IMR-90 (cell line): ENCODE measurements around the gene EFHC1.

Experiments
- BHLHE40 ChIP-seq: fragments of 150-350 bp; IDR thresholded peaks from 2 replicates; pipeline ENCODE4 v1.6.1; 2016; ENCODE audit warnings: mild to moderate bottlenecking, low read depth, low read length
- CEBPB ChIP-seq: IDR thresholded peaks from 2 replicates; pipeline ENCODE4 v1.6.1; 2012; ENCODE audit warnings: low read depth, low read length, improper control_type of control experiment
- CHD1 ChIP-seq: IDR thresholded peaks from 2 replicates; pipeline ENCODE4 v1.6.1; 2012; ENCODE audit warnings: low read depth, low read length, improper control_type of control experiment
- CTCF ChIP-seq: conservative IDR thresholded peaks from 2 replicates; pipeline ENCODE4 v1.5.1; 2012; ENCODE audit warnings: mild to moderate bottlenecking, low read depth, low read length, improper control_type of control experiment
- FOS ChIP-seq: fragments of 150-350 bp; IDR thresholded peaks from 2 replicates; pipeline ENCODE4 v1.6.1; 2016; ENCODE audit warnings: low read depth, low read length
- MAFK ChIP-seq: IDR thresholded peaks from 2 replicates; pipeline ENCODE4 v1.6.1; 2012; ENCODE audit warnings: low read depth, low read length, improper control_type of control experiment
- MAZ ChIP-seq: IDR thresholded peaks from 2 replicates; pipeline ENCODE4 v1.6.1; 2012; ENCODE audit warnings: low read depth, mild to moderate bottlenecking, low read length, improper control_type of control experiment, moderate library complexity, borderline replicate concordance
- MXI1 ChIP-seq: IDR thresholded peaks from 2 replicates; pipeline ENCODE4 v1.6.1; 2012; ENCODE audit warnings: low read depth, mild to moderate bottlenecking, low read length, moderate library complexity, borderline replicate concordance
- NFE2L2 ChIP-seq: fragments of 150-350 bp; IDR thresholded peaks from 2 replicates; pipeline ENCODE4 v1.6.1; 2016; ENCODE audit warnings: low read depth, mild to moderate bottlenecking, low read length
- POLR2A ChIP-seq: IDR thresholded peaks from 2 replicates; pipeline ENCODE4 v1.6.1; 2012; ENCODE audit warnings: mild to moderate bottlenecking, low read depth, low read length
- RAD21 ChIP-seq: IDR thresholded peaks from 2 replicates; pipeline ENCODE4 v1.6.1; 2012; ENCODE audit warnings: low read length, improper control_type of control experiment
- RCOR1 ChIP-seq: IDR thresholded peaks from 2 replicates; pipeline ENCODE4 v1.6.1; 2012; ENCODE audit warnings: mild to moderate bottlenecking, low read length, improper control_type of control experiment; ENCODE audit not compliant: insufficient replicate concordance
- RFX5 ChIP-seq: IDR thresholded peaks from 2 replicates; pipeline ENCODE4 v1.8.0; 2012; ENCODE audit warnings: low read depth, mild to moderate bottlenecking, low read length, moderate library complexity
- USF2 ChIP-seq: fragments of 150-350 bp; IDR thresholded peaks from 2 replicates; pipeline ENCODE4 v1.6.1; 2017; ENCODE audit warnings: mild to moderate bottlenecking, antibody characterized with exemption, low read length, low read depth

- TF ChIP-seq MAZ (no peak), FOS (no peak), CTCF (no peak), POLR2A (no peak), RAD21 (no peak), CHD1 (no peak), MXI1 (no peak), RFX5 (no peak), USF2 (no peak), BHLHE40 (no peak), CEBPB (peak; percentile 87), MAFK (no peak), RCOR1 (no peak), NFE2L2 (no peak)
These were observed 95.2 kb downstream of the EFHC1 start for GRCh38 chr6:52515219-52515960.
